SU-DHL-6 (cell line): Measurements from ENCODE around the gene PRKAG3.

Experiments
- CTCF ChIP-seq: fragments of 200-600 bp; sonication (generic); IDR thresholded peaks from one replicate; pipeline ENCODE4 v1.5.1; 2017; ENCODE audit warnings: antibody characterized with exemption, mild to moderate bottlenecking, low read length, moderate library complexity; ENCODE audit not compliant: insufficient read depth, poor library complexity, severe bottlenecking
- EZH2phosphoT487 ChIP-seq: fragments of 200-600 bp; sonication (generic), shearing (Covaris generic); conservative IDR thresholded peaks from 2 replicates; pipeline ENCODE4 v1.6.1; 2018; ENCODE audit warnings: mild to moderate bottlenecking, antibody characterized with exemption, low read length, moderate library complexity, mixed read lengths

- TF ChIP-seq CTCF (no peak), EZH2phosphoT487 (no peak)
Measured at GRCh38 chr2:218879776-218880101, 48.1 kb upstream of the PRKAG3 start.
